NCI-H2227 (cell line): Measurements from ENCODE around the gene RBM25.
"Not testable (repeated sequence)": the region's sequence is repeated elsewhere in the genome, so short reads cannot be mapped to it uniquely, and the experiment has no call there.

Experiments
- DNase-seq: peaks from one replicate; lab custom pipeline; 2025; ENCODE audit not compliant: unreplicated experiment; lab: John Stamatoyannopoulos, UW

The RBM25 gene

DNA sequence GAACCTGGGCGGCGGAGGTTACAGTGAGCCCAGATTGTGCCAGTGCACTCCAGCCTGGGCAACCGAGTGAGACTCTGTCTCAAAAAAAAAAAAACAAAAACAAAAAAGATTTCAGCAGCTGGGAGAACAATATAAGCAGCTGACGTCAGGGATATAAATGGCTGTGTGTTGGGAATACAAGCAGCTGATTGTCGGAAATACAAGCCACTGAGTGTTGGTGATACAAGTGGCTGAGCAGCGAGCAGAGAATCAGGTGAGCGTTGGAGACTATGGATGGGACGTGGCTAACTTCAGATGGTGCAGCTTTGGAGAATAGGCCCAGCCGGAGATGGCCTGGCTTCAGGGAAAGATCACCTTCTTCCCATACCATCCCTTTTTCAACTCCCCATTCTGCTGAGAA, 109.9 kb downstream of the RBM25 start:
- no peak for DNase-seq

GRCh38 chr14:73168691-73169090, 110.4 kb downstream of the RBM25 start:
- no peak for DNase-seq

GRCh38 chr14:73169855-73170254, 111.5 kb downstream of the RBM25 start:
- DNase-seq: not testable (repeated sequence)

DNA sequence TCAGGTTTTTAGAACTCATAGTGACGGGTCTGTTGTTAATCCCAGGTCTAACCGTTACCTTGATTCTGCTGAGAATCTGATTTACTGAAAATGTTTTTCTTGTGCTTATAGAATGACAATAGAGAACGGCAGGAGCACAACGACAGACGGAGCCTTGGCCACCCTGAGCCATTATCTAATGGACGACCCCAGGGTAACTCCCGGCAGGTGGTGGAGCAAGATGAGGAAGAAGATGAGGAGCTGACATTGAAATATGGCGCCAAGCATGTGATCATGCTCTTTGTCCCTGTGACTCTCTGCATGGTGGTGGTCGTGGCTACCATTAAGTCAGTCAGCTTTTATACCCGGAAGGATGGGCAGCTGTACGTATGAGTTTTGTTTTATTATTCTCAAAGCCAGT, 112.4 kb downstream of the RBM25 start:
- no peak for DNase-seq

DNA sequence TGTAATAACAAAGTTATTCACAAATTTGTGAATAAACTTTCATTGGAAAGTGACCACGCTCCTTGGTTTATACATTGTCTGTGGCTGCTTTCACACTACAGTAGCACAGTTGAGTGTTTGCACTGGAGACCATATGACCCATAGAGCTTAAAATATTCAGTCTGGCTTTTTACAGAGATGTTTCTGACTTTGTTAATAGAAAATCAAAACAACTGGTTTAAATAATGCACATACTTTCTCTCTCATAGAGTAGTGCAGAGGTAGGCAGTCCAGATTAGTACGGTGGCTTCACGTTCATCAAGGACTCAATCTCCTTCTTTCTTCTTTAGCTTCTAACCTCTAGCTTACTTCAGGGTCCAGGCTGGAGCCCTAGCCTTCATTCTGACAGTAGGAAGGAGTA, 114.2 kb downstream of the RBM25 start:
- no peak for DNase-seq

- DNase-seq: peak; percentile 62
Observed at GRCh38 chr14:73173092-73173735, 114.9 kb downstream of the RBM25 start.
